Measurements from ENCODE around the gene OR13C8.

OR13C8 gene

GRCh38 chr9:104617418-104617817 is 48.5 kb downstream of the OR13C8 start:
- no peak for DNase-seq

- no peak for DNase-seq
Observed at GRCh38 chr9:104618104-104618503, 49.1 kb downstream of the OR13C8 start, which contains the start of gene OR13C9. OR13C9 (minus strand) TSS chr9:104618204; CDS start chr9:104618204, 0 bp downstream.
